GM12874 (cell line): ENCODE measurements around the gene GNGT1.

Experiments used
- CTCF ChIP-seq: IDR thresholded peaks from 2 replicates; pipeline ENCODE4 v1.5.1; 2011; ENCODE audit warnings: low read depth, mild to moderate bottlenecking, control low read depth, low read length, moderate library complexity; ENCODE audit not compliant: insufficient read depth

The GNGT1 gene

GRCh38 chr7:93923296-93923695 is 16.9 kb downstream of the GNGT1 start:
- no peak for TF ChIP-seq CTCF

GRCh38 chr7:93923942-93924341 is 17.6 kb downstream of the GNGT1 start:
- TF ChIP-seq CTCF: no peak

DNA sequence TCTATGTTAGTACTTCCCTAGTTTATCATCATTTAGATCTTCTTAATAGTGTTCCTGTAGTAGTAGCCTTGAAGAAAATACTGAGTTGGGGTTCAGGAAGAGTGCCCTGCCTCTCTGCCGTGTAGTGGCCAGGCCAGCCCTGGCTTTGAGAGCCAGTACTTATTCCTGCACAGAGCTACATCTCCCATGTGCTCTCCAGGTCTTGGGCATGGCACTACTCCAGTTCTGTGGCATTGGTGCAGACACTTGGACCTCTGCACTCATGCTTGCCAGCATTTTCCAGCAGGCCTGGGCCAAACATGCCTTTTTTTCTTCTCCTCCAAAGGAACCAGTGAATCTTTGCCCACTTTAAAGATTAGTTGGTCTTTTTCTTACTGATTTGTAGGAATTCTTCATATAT is 20.4 kb downstream of the GNGT1 start:
- TF ChIP-seq CTCF: no peak

DNA sequence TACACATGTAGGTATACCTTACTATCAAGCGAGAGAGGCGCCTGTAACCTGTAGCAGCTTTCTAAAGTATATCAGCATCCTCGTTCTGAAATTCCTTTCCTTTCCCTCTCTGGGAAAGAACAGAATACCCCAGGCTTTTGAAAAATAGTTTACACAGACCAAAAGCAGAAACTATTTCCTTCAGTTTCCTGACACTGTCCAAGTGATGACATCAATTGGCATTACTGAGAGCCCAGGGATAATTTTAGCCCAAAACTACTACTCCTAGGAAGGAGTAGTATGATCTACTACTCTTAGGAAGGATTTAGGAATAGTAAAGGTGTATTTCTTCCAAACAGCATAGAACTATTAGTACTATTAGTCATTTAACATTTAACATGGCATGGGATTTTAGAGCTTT is 21.2 kb downstream of the GNGT1 start:
- TF ChIP-seq CTCF: no peak

- no peak for TF ChIP-seq CTCF
Observed at GRCh38 chr7:93931655-93932054, 25.3 kb downstream of the GNGT1 start.

DNA sequence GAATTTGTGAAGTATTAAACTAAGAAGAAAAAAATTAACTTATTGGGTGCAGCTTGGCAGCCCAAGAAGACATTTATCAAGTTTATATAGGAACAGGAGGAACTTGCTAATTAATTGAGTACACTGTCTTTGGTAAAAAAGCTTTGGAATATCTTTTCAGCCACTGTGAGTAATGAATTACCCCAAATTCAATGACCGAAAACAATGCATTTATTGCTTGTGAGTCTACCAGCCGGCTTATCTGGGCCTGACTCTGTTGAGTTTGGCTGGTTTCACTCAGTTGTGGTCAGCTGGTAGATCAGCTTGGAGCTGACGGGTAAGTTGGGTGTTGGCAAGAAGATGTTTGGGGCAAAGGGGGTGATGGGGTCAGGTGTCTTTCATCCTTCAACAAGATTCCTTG is 26.8 kb downstream of the GNGT1 start:
- no peak for TF ChIP-seq CTCF

DNA sequence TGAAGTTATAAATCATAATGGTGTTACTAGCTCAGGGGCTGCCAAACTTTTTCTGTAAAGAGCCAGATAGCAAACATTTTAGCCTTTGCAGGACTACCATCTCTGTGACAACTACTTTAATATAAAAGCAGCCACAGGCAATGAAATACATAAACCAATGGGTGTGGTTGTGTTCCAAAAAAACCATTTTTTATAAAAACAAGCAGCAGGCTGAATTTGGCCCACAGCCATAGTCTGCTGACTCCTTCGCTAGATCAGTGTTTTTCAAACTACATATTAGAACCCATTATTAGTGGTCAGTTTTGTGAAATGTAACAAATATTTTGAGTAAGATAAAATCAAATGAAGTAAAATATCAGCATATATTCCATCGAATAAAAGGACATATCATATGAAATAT is 28.7 kb downstream of the GNGT1 start:
- TF ChIP-seq CTCF: no peak

- no peak for TF ChIP-seq CTCF
Observed at GRCh38 chr7:93937818-93938217, 31.5 kb downstream of the GNGT1 start.
